Esophagus muscularis mucosa (tissue), 4 donors: ENCODE results near the gene IMMP1L. TPM values are rescaled to one million over a fixed set of nuclear protein-coding genes. Genes with fewer than 3 reads are reported as not detected.

Experiments
- DNase-seq: peaks from one replicate; pipeline ENCODE4 v3.0.0-alpha.2; 2017; ENCODE audit errors: extremely low spot score
- H3K27ac ChIP-seq, 4 donors: fragments of 200-600 bp; sonication (generic); replicated peaks in 1 of 4; 1 replicate in 3 of 4; 2 replicates in 1 of 4; pipeline ENCODE4 v1.5.1; 2016 to 2019; ENCODE audit warnings: mild to moderate bottlenecking in 1 of 4
- H3K27me3 ChIP-seq, 4 donors: fragments of 200-600 bp; sonication (generic); one replicate each; pipeline versions ENCODE4 v1.5.1 to v1.6.0; 2016 to 2019
- H3K36me3 ChIP-seq, 4 donors: fragments of 200-600 bp; sonication (generic); one replicate each; pipeline ENCODE4 v1.5.1; 2016 to 2019
- H3K4me1 ChIP-seq, 4 donors: fragments of 200-600 bp; sonication (generic); one replicate each; pipeline ENCODE4 v1.5.1; 2016 to 2019
- H3K4me3 ChIP-seq, 4 donors: fragments of 200-600 bp; sonication (generic); 1 replicate in 2 of 4; 2 replicates in 2 of 4; pipeline ENCODE4 v1.5.1; 2016 to 2019; ENCODE audit warnings: mild to moderate bottlenecking in 4 of 4, moderate library complexity in 1 of 4
- H3K9me3 ChIP-seq, 4 donors: fragments of 200-600 bp; sonication (generic); 1 replicate in 3 of 4; 2 replicates in 1 of 4; pipeline ENCODE4 v1.5.1; 2016 to 2019
- CTCF ChIP-seq, 3 experiments: fragments of 200-600 bp in 2 of 3; fragments of 450-650 bp in 1 of 3; sonication (generic) in 2 of 3; IDR thresholded peaks; one replicate each; pipeline ENCODE4 v1.5.1; 2017 to 2019; ENCODE audit warnings: antibody characterized with exemption in 3 of 3, mild to moderate bottlenecking in 2 of 3, moderate library complexity in 1 of 3
- EP300 ChIP-seq: sonication (generic); formaldehyde crosslinking; IDR thresholded peaks from one replicate; pipeline ENCODE4 v1.6.1; 2017; ENCODE audit warnings: antibody characterized with exemption
- POLR2A ChIP-seq: fragments of 450-650 bp; IDR thresholded peaks from one replicate; pipeline ENCODE4 v1.6.1; 2017; ENCODE audit warnings: antibody characterized with exemption, moderate library complexity, mild to moderate bottlenecking, low read depth
- POLR2AphosphoS5 ChIP-seq, 2 donors: sonication (generic); formaldehyde crosslinking; IDR thresholded peaks; one replicate each; pipeline ENCODE4 v1.6.1; 2017; ENCODE audit warnings: antibody characterized with exemption in 2 of 2
- WGBS: methylation state at CpG from one replicate; pipeline ENCODE4 v1.1.5; 2018; 5-methylcytosine and 5-hydroxymethylcytosine counted together
- intact Hi-C: fragments of 100-400 bp; cut with DNase I; formaldehyde crosslinking; loops from one replicate; pipeline ENCODE4 v1.15.1; 2023
- total RNA-seq, 4 donors: library from RNA; depleted of rRNA; stranded (reverse); fragments of >200 nt; gene quantifications; one replicate each; pipeline versions ENCODE4 v1.1.0 to v1.2.1, GENCODE V29; 2016

IMMP1L gene
- total RNA-seq, 4 donors from 2014 or later: 27.8 to 49.8 (median 40.1) TPM

GRCh38 chr11:31441296-31441695 is 68.1 kb downstream of the IMMP1L start:
- Histone ChIP-seq H3K4me1 (no peaks in the 10 kb centered on the region), H3K9me3 (no peaks in the 10 kb centered on the region), H3K36me3 (no peaks in the 10 kb centered on the region), H3K4me3 (no peak overlapping the region), H3K27ac (no peak overlapping the region), H3K27me3 (no peaks in the 10 kb centered on the region)
- intact Hi-C loops: no loop called here
- TF ChIP-seq EP300 (no peak), CTCF (IDR thresholded peaks at IDR 0.05) (no peak)
- DNase-seq: no peak

GRCh38 chr11:31437742-31438435 is 71.5 kb downstream of the IMMP1L start:
- Histone ChIP-seq H3K4me3 (no peak overlapping the region), H3K27ac (no peak overlapping the region), H3K9me3 (no peaks in the 10 kb centered on the region), H3K27me3 (no peaks in the 10 kb centered on the region), H3K4me1 (no peaks in the 10 kb centered on the region), H3K36me3 (no peaks in the 10 kb centered on the region)
- TF ChIP-seq EP300 (no peak), CTCF (IDR thresholded peaks at IDR 0.05) (no peak), POLR2AphosphoS5 (IDR thresholded peaks at IDR 0.05) (no peak), POLR2A (no peak)
- WGBS: 97% methylated on average over 2 of the region's 2 CpGs
- DNase-seq: no peak
- intact Hi-C loops: no loop called here

DNA sequence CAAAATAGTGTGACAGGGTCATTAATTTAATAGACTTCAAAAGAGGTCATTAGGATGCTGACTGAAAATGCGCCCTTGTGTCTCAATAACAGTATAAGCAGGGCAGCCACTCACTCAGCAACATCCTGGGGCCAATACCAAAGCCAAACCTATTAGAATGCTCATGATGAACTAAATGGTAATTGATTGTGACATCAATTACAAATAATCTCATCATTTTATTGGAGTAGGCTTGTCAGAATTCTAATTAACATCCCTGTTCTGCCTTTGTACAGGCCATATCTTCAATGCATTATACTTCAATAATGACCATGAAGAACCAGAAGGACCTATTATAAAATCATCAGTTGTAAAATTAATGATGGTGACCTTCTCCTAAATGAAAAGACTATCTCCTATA is 75.6 kb downstream of the IMMP1L start:
- Histone ChIP-seq H3K36me3 (peaks cover 0 to 30% (median 12%) of the 10 kb centered on the region in 4 donors), H3K4me1 (no peaks in the 10 kb centered on the region), H3K27ac (no peak overlapping the region), H3K27me3 (no peaks in the 10 kb centered on the region), H3K9me3 (no peaks in the 10 kb centered on the region), H3K4me3 (no peak overlapping the region)
- intact Hi-C loops: no loop called here
- 93% methylated on average over 1 of the region's 1 CpG for WGBS
- DNase-seq: no peak
- TF ChIP-seq POLR2AphosphoS5 (IDR thresholded peaks at IDR 0.05): no peak
- TF ChIP-seq POLR2A: no peak
- no peak for TF ChIP-seq EP300
- no peak for TF ChIP-seq CTCF (IDR thresholded peaks at IDR 0.05)

DNA sequence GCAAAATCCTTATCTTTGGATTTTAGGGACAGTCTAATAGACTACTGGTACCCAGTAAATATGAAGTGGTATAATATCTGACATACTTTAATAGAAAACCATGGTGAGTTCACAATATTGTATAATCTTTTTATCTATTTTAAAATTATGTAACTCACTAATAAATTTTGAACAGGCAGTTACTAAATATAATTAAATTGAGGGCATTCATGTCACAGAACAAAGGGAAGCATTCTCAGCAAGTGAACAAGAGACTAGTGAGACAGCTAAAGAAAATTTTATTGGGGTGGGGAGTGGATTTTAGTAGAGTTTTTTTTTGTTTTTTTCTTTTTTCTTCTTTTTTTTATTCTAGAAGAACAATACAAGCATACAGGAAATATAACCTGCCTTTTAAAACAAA is 84.8 kb downstream of the IMMP1L start:
- no peak for TF ChIP-seq POLR2AphosphoS5 (IDR thresholded peaks at IDR 0.05)
- TF ChIP-seq POLR2A: no peak
- TF ChIP-seq CTCF (IDR thresholded peaks at IDR 0.05): no peak
- TF ChIP-seq EP300: no peak
- no peak overlapping the region for H3K27ac ChIP-seq
- intact Hi-C loops: no loop called here
- no peak for DNase-seq
- no peaks in the 10 kb centered on the region for H3K9me3 ChIP-seq
- H3K4me1 ChIP-seq: no peaks in the 10 kb centered on the region
- H3K4me3 ChIP-seq: no peak overlapping the region
- no peaks in the 10 kb centered on the region for H3K27me3 ChIP-seq
- peaks cover 0 to 3% (median 0%) of the 10 kb centered on the region in 4 donors for H3K36me3 ChIP-seq

- no peaks in the 10 kb centered on the region for H3K9me3 ChIP-seq
- 96% methylated on average over 1 of the region's 1 CpG for WGBS
- H3K4me3 ChIP-seq: no peak overlapping the region
- TF ChIP-seq POLR2AphosphoS5 (IDR thresholded peaks at IDR 0.05): no peak
- no peak for TF ChIP-seq POLR2A
- TF ChIP-seq EP300: no peak
- TF ChIP-seq CTCF (IDR thresholded peaks at IDR 0.05): no peak
- H3K36me3 ChIP-seq: no peaks in the 10 kb centered on the region
- intact Hi-C loops: no loop called here
- DNase-seq: no peak
- no peak overlapping the region for H3K27ac ChIP-seq
- H3K27me3 ChIP-seq: no peaks in the 10 kb centered on the region
- H3K4me1 ChIP-seq: no peaks in the 10 kb centered on the region
These were observed 86.7 kb downstream of the IMMP1L start for GRCh38 chr11:31422703-31423102.
